Caco-2 (cell line): ENCODE measurements around the gene SH3BGRL2. TPM values are rescaled to one million over a fixed set of nuclear protein-coding genes. Genes with fewer than 3 reads are reported as not detected.

Source experiments
- BruUV-seq: library from RNA; stranded (reverse); fragments of 400-500 nt; replicated peaks from 2 replicates; lab custom pipeline; 2021; lab: Mats Ljungman, UMichigan
- CTCF ChIA-PET: fragments of 300-600 bp; sonication (Branson Sonifier 250); formaldehyde crosslinking; loops from one replicate; lab custom pipeline; 2022; ENCODE audit warnings: antibody characterized with exemption; lab: Charles Lee
- POLR2A ChIA-PET: fragments of 300-600 bp; sonication (Branson Sonifier 250); formaldehyde crosslinking; loops from one replicate; lab custom pipeline; 2022; ENCODE audit warnings: antibody characterized with exemption; lab: Charles Lee
- DNase-seq, 2 experiments: peaks; one replicate each; pipeline versions ENCODE4 v3.0.0 to v3.0.0-alpha.2; 2020 to 2022
- H3K27me3 ChIP-seq: replicated peaks from 2 replicates; pipeline ENCODE4 v1.6.0; 2011; ENCODE audit warnings: low read length; ENCODE audit not compliant: control insufficient read depth, insufficient read depth
- H3K36me3 ChIP-seq: 2 replicates; pipeline ENCODE4 v1.5.1; 2011; ENCODE audit warnings: low read length; ENCODE audit not compliant: control insufficient read depth, insufficient read depth
- H3K4me1 ChIP-seq: fragments of 250-450 bp; sonication (Bioruptor Pico); 2 replicates; pipeline ENCODE4 v1.5.1; 2020; ENCODE audit warnings: mild to moderate bottlenecking
- H3K4me3 ChIP-seq: 2 replicates; pipeline ENCODE4 v1.5.1; 2011; ENCODE audit warnings: low read depth, mild to moderate bottlenecking, control low read depth, low read length
- H3K9me3 ChIP-seq: fragments of 250-450 bp; sonication (Bioruptor Pico); 2 replicates; pipeline ENCODE4 v1.5.1; 2020; ENCODE audit warnings: mild to moderate bottlenecking, moderate library complexity
- H3K27ac Mint-ChIP-seq: one replicate; pipeline ENCODE4 v1.8.0; 2022; ENCODE audit warnings: mixed read lengths; ENCODE audit not compliant: unreplicated experiment
- H3K27me3 Mint-ChIP-seq: one replicate; pipeline ENCODE4 v1.8.0; 2022; ENCODE audit warnings: mixed read lengths; ENCODE audit not compliant: insufficient read depth, unreplicated experiment
- H3K36me3 Mint-ChIP-seq: one replicate; pipeline ENCODE4 v1.8.0; 2022; ENCODE audit warnings: mild to moderate bottlenecking, mixed read lengths; ENCODE audit not compliant: insufficient read depth, unreplicated experiment
- H3K4me1 Mint-ChIP-seq: one replicate; pipeline ENCODE4 v1.8.0; 2022; ENCODE audit warnings: low read depth, mixed read lengths; ENCODE audit not compliant: unreplicated experiment
- H3K4me3 Mint-ChIP-seq: one replicate; pipeline ENCODE4 v1.8.0; 2022; ENCODE audit warnings: mild to moderate bottlenecking, moderate library complexity, mixed read lengths; ENCODE audit not compliant: unreplicated experiment
- H3K9me3 Mint-ChIP-seq: one replicate; pipeline ENCODE4 v1.8.0; 2022; ENCODE audit warnings: mixed read lengths; ENCODE audit not compliant: unreplicated experiment
- intact Hi-C: fragments of 100-400 bp; cut with micrococcal nuclease; formaldehyde crosslinking; loops from one replicate; pipeline ENCODE4 v1.10.0; 2022; ENCODE audit not compliant: unreplicated experiment
- total RNA-seq: library from RNA; stranded (reverse); gene quantifications from 2 replicates; pipeline ENCODE4 v1.2.3, GENCODE V29; 2022
- TF ChIP-seq, protein P1 (sequence below), 2 experiments: fragments of 200-600 bp in 1 of 2; IDR thresholded peaks; 1 replicate in 1 of 2; 2 replicates in 1 of 2; pipeline versions ENCODE4 v1.5.1 to v1.8.0; 2011 to 2022; ENCODE audit warnings: antibody characterized with exemption in 1 of 2, control low read depth in 1 of 2, inconsistent platforms in 1 of 2, low read depth in 1 of 2, low read length in 1 of 2, mild to moderate bottlenecking in 1 of 2, moderate library complexity in 1 of 2; ENCODE audit not compliant: insufficient read depth in 1 of 2, severe bottlenecking in 1 of 2, unreplicated experiment in 1 of 2

The SH3BGRL2 gene
- total RNA-seq, 1 experiment from 2014 or later = 102 TPM

DNA sequence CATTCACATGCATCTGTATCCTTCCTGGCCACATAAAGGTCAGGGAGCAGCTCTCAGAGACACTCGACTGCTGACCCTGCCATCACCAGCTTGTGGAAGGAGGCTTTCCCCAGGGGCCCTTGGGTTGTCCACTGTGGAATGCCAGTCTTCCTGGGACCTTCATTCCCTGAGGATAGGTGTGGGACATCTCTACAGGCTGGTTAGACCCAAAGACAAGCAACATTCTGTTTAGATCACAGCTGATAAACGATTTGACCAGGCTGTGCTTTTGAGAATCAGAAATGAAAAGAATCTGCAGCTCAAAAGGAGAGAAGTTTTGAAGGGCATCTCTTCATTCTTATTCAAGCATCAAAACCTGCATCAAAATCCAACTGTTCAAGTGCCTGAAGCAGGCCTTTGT is 18.2 kb upstream of the SH3BGRL2 start:
- intact Hi-C loops = no loop called here
- TF ChIP-seq, protein P1, sequence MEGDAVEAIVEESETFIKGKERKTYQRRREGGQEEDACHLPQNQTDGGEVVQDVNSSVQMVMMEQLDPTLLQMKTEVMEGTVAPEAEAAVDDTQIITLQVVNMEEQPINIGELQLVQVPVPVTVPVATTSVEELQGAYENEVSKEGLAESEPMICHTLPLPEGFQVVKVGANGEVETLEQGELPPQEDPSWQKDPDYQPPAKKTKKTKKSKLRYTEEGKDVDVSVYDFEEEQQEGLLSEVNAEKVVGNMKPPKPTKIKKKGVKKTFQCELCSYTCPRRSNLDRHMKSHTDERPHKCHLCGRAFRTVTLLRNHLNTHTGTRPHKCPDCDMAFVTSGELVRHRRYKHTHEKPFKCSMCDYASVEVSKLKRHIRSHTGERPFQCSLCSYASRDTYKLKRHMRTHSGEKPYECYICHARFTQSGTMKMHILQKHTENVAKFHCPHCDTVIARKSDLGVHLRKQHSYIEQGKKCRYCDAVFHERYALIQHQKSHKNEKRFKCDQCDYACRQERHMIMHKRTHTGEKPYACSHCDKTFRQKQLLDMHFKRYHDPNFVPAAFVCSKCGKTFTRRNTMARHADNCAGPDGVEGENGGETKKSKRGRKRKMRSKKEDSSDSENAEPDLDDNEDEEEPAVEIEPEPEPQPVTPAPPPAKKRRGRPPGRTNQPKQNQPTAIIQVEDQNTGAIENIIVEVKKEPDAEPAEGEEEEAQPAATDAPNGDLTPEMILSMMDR (IDR thresholded peaks at IDR 0.05; ENCODE audit: insufficient read depth in 1 of 2, low read depth in 1 of 2, low read length in 1 of 2, severe bottlenecking in 1 of 2, unreplicated experiment in 1 of 2) = no peak
- H3K4me3 Mint-ChIP-seq = no peak overlapping the region
- peaks cover 80% of the 10 kb centered on the region for H3K4me1 ChIP-seq
- H3K9me3 Mint-ChIP-seq = no peaks in the 10 kb centered on the region
- ChIA-PET POLR2A (interaction anchor here (1.5 kb wide), 1 partner anchor 18 kb away, joined by 8 read pairs; the partner anchor contains the start of gene SH3BGRL2), CTCF (interaction anchor here (1.0 kb wide), 1 partner anchor 9 kb away, joined by 4 read pairs; no protein-coding TSS in a partner anchor)
- H3K27me3 Mint-ChIP-seq = no peaks in the 10 kb centered on the region
- H3K36me3 ChIP-seq = no peaks in the 10 kb centered on the region
- H3K27me3 ChIP-seq = no peaks in the 10 kb centered on the region
- DNase-seq = no peak
- no peak overlapping the region for H3K4me3 ChIP-seq
- peak overlapping the region; percentile 61 for H3K27ac Mint-ChIP-seq
- peaks cover 58% of the 10 kb centered on the region for H3K4me1 Mint-ChIP-seq
- H3K36me3 Mint-ChIP-seq = peaks cover 15% of the 10 kb centered on the region
- H3K9me3 ChIP-seq = no peaks in the 10 kb centered on the region
- no TSS peak for BruUV-seq

- H3K27me3 ChIP-seq = no peaks in the 10 kb centered on the region
- H3K27me3 Mint-ChIP-seq = no peaks in the 10 kb centered on the region
- H3K9me3 ChIP-seq = no peaks in the 10 kb centered on the region
- intact Hi-C loops = no loop called here
- no peak for DNase-seq
- H3K27ac Mint-ChIP-seq = peak overlapping the region; percentile 76
- no TSS peak for BruUV-seq
- H3K36me3 ChIP-seq = no peaks in the 10 kb centered on the region
- TF ChIP-seq, protein P1 (IDR thresholded peaks at IDR 0.05; ENCODE audit: insufficient read depth in 1 of 2, low read depth in 1 of 2, low read length in 1 of 2, severe bottlenecking in 1 of 2, unreplicated experiment in 1 of 2) = no peak
- H3K36me3 Mint-ChIP-seq = peaks cover 14% of the 10 kb centered on the region
- ChIA-PET CTCF (no interaction called here), POLR2A (no interaction called here)
- H3K4me1 Mint-ChIP-seq = peaks cover 48% of the 10 kb centered on the region
- H3K9me3 Mint-ChIP-seq = no peaks in the 10 kb centered on the region
- peaks cover 72% of the 10 kb centered on the region for H3K4me1 ChIP-seq
- H3K4me3 Mint-ChIP-seq = no peak overlapping the region
- no peak overlapping the region for H3K4me3 ChIP-seq
Observed at GRCh38 chr6:79613912-79614311, 17.2 kb upstream of the SH3BGRL2 start.

DNA sequence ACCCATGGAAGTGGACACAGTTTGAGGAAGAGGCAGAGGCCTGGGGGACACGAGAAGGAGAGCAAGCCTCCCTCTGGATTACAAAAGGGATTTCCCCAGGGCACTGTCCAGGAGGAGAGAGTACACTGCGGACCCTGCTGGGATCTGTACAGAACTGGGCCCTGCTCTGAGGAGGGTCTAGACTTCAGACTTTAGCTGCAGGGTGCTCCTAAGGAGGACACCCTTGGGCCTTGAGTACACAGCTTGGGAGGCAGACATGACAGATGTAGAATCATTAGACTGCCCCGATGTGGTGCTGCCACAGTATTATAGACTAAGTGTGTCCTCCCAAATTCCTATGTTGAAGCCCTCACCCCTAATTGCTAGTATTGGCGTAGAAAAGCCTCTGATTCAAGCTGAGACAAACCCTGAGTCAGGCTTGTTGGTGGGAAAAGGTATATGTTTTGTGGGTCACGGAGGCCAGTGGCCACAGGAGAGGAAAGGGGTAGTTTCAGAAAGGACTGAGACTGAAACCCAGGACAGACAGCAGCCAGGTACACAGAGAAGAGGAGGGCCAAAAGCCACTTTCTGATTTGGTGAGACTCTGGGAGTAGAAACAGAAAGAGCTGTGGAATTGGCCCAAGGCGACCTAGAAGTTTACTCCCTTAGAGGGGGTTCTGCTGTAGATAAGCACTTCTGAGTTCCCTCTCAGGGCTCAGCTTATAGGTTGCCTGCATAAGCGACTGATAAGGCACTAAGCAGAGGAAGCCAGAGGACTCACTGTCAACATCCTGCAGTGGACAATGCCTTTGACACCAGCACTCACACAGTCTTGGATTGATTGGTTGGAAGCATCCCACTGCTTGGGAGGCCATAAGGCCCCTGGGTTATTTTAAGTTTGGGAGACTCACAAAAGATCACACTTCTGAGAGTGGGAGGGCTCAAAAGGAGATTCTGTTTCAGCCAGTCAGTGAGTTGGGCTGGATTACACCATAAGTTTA is 16.5 kb upstream of the SH3BGRL2 start:
- intact Hi-C loops = no loop called here
- DNase-seq = no peak
- POLR2A ChIA-PET = no interaction called here
- Histone ChIP-seq H3K36me3 (no peaks in the 10 kb centered on the region), H3K9me3 (no peaks in the 10 kb centered on the region), H3K4me3 (no peak overlapping the region), H3K27me3 (no peaks in the 10 kb centered on the region), H3K4me1 (peaks cover 65% of the 10 kb centered on the region)
- H3K9me3 Mint-ChIP-seq = no peaks in the 10 kb centered on the region
- no peaks in the 10 kb centered on the region for H3K27me3 Mint-ChIP-seq
- TF ChIP-seq, protein P1 (IDR thresholded peaks at IDR 0.05; ENCODE audit: insufficient read depth in 1 of 2, low read depth in 1 of 2, low read length in 1 of 2, severe bottlenecking in 1 of 2, unreplicated experiment in 1 of 2) = no peak
- H3K36me3 Mint-ChIP-seq = peaks cover 7% of the 10 kb centered on the region
- H3K4me3 Mint-ChIP-seq = no peak overlapping the region
- H3K4me1 Mint-ChIP-seq = peaks cover 45% of the 10 kb centered on the region
- BruUV-seq = no TSS peak
- CTCF ChIA-PET = no interaction called here
- peak overlapping the region; percentile 76 for H3K27ac Mint-ChIP-seq
